HL-60/S4 (cell line): ENCODE measurements around the gene ZSWIM3.
"Not testable (repeated sequence)": the region's sequence is repeated elsewhere in the genome, so short reads cannot be mapped to it uniquely, and the experiment has no call there.

ENCODE experiments used
- in situ Hi-C: fragments of 300-500 bp; cut with MboI; formaldehyde crosslinking; loops from 2 replicates; pipeline ENCODE4 v1.14.3; 2022; ENCODE audit warnings: low sequenced_read_pairs

The ZSWIM3 gene

GRCh38 chr20:45890077-45890984, 32.9 kb downstream of the ZSWIM3 start:
- in situ Hi-C loops = no loop called here

- in situ Hi-C loops = no loop called here
Observed at GRCh38 chr20:45890985-45891983, 33.9 kb downstream of the ZSWIM3 start, which contains the start of the genes CTSA and NEURL2. TSS of gene CTSA (plus strand) at chr20:45891335. CDS start at chr20:45891569, 234 bp downstream. TSS of gene NEURL2 (minus strand) at chr20:45891208. CDS start at chr20:45890991, 217 bp downstream.

- in situ Hi-C loops = no loop called here
Observed at GRCh38 chr20:45892049-45892825, 34.8 kb downstream of the ZSWIM3 start.

- in situ Hi-C loops = no loop called here
Observed at GRCh38 chr20:45892828-45893500, 35.5 kb downstream of the ZSWIM3 start.

GRCh38 chr20:45893831-45894230, 36.4 kb downstream of the ZSWIM3 start:
- in situ Hi-C loops = no loop called here

GRCh38 chr20:45894797-45895196, 37.4 kb downstream of the ZSWIM3 start:
- in situ Hi-C loops = no loop called here

- in situ Hi-C loops = no loop called here
Observed at GRCh38 chr20:45896641-45897161, 39.3 kb downstream of the ZSWIM3 start.

GRCh38 chr20:45897289-45897688, 39.9 kb downstream of the ZSWIM3 start:
- in situ Hi-C loops = no loop called here

- in situ Hi-C loops = no loop called here
Observed at GRCh38 chr20:45897692-45898091, 40.3 kb downstream of the ZSWIM3 start.

GRCh38 chr20:45898285-45898684, 40.9 kb downstream of the ZSWIM3 start:
- in situ Hi-C loops = no loop called here

- in situ Hi-C loops = no loop called here
Observed at GRCh38 chr20:45899046-45899835, 41.8 kb downstream of the ZSWIM3 start.

- in situ Hi-C loops = not testable (repeated sequence)
Observed at GRCh38 chr20:45901332-45901731, 43.9 kb downstream of the ZSWIM3 start.

- in situ Hi-C loops = no loop called here
Observed at GRCh38 chr20:45902199-45902701, 44.8 kb downstream of the ZSWIM3 start.

GRCh38 chr20:45904583-45905504, 47.4 kb downstream of the ZSWIM3 start:
- in situ Hi-C loops = no loop called here

GRCh38 chr20:45905505-45906079, 48.2 kb downstream of the ZSWIM3 start:
- in situ Hi-C loops = no loop called here

GRCh38 chr20:45907219-45907948, 50.0 kb downstream of the ZSWIM3 start:
- in situ Hi-C loops = no loop called here

GRCh38 chr20:45908084-45908483, 50.7 kb downstream of the ZSWIM3 start:
- in situ Hi-C loops = no loop called here
